ENCODE data around the gene EEF1E1.

EEF1E1 gene

GRCh38 chr6:8103726-8104125 is 1.4 kb upstream of the EEF1E1 start:
- 0 out of 2 replicates have a peak, but pooled peaks cover 3% of the 10 kb centered on the region for H4K20me1 ChIP-seq (ENCODE audit: insufficient read depth, low read length)
- H3K9ac ChIP-seq (ENCODE audit: low read length): no peak overlapping the region
- H3K4me3 ChIP-seq (ENCODE audit: low read length): no peak overlapping the region
- H3K9me3 ChIP-seq (ENCODE audit: insufficient read depth, low read length): no peaks in the 10 kb centered on the region
- peaks cover 36% of the 10 kb centered on the region for H3K79me2 ChIP-seq (ENCODE audit: low read length)
- H2AFZ ChIP-seq (ENCODE audit: low read depth, low read length): no peak overlapping the region
- peaks cover 9% of the 10 kb centered on the region for H3K4me1 ChIP-seq (ENCODE audit: low read length)
- no peak overlapping the region for H3K27ac ChIP-seq (ENCODE audit: low read length)
- peaks cover 6% of the 10 kb centered on the region for H3K36me3 ChIP-seq (replicated peaks; ENCODE audit: low read depth, low read length)
- no peaks in the 10 kb centered on the region for H3K27me3 ChIP-seq (ENCODE audit: low read depth, low read length)
- H3K4me2 ChIP-seq (ENCODE audit: low read length): no peak overlapping the region
- TF ChIP-seq EZH2phosphoT487 (IDR thresholded peaks at IDR 0.05; ENCODE audit: low read depth): no peak
- no peak for TF ChIP-seq CTCF (IDR thresholded peaks at IDR 0.05; ENCODE audit: low read depth, low read length)

- H3K27ac ChIP-seq (ENCODE audit: low read length): no peak overlapping the region
- no peaks in the 10 kb centered on the region for H3K9me3 ChIP-seq (ENCODE audit: insufficient read depth, low read length)
- H3K36me3 ChIP-seq (replicated peaks; ENCODE audit: low read depth, low read length): peaks cover 27% of the 10 kb centered on the region
- peaks cover 67% of the 10 kb centered on the region for H3K79me2 ChIP-seq (ENCODE audit: low read length)
- no peak overlapping the region for H3K9ac ChIP-seq (ENCODE audit: low read length)
- H4K20me1 ChIP-seq (ENCODE audit: insufficient read depth, low read length): peaks cover 3% of the 10 kb centered on the region; the same call in 1 of the 2 replicates
- H3K27me3 ChIP-seq (ENCODE audit: low read depth, low read length): no peaks in the 10 kb centered on the region
- peaks cover 9% of the 10 kb centered on the region for H3K4me1 ChIP-seq (ENCODE audit: low read length)
- TF ChIP-seq EZH2phosphoT487 (IDR thresholded peaks at IDR 0.05; ENCODE audit: low read depth) (no peak), CTCF (IDR thresholded peaks at IDR 0.05; ENCODE audit: low read depth, low read length) (no peak)
- H3K4me2 ChIP-seq (ENCODE audit: low read length): peak overlapping the region; percentile 18; the same call in 1 of the 2 replicates
- H2AFZ ChIP-seq (ENCODE audit: low read depth, low read length): no peak overlapping the region
- no peak overlapping the region for H3K4me3 ChIP-seq (ENCODE audit: low read length)
These were observed 2.0 kb downstream of the EEF1E1 start for GRCh38 chr6:8100159-8100854.

GRCh38 chr6:8090650-8091049 is 11.7 kb downstream of the EEF1E1 start:
- H3K4me1 ChIP-seq (ENCODE audit: low read length): no peaks in the 10 kb centered on the region
- peaks cover 57% of the 10 kb centered on the region for H3K36me3 ChIP-seq (replicated peaks; ENCODE audit: low read depth, low read length)
- H3K9me3 ChIP-seq (ENCODE audit: insufficient read depth, low read length): no peaks in the 10 kb centered on the region
- H3K27me3 ChIP-seq (ENCODE audit: low read depth, low read length): no peaks in the 10 kb centered on the region
- H3K4me3 ChIP-seq (ENCODE audit: low read length): no peak overlapping the region
- no peaks in the 10 kb centered on the region for H4K20me1 ChIP-seq (ENCODE audit: insufficient read depth, low read length)
- TF ChIP-seq EZH2phosphoT487 (IDR thresholded peaks at IDR 0.05; ENCODE audit: low read depth) (no peak), CTCF (IDR thresholded peaks at IDR 0.05; ENCODE audit: low read depth, low read length) (no peak)
- H3K27ac ChIP-seq (ENCODE audit: low read length): no peak overlapping the region
- no peak overlapping the region for H3K9ac ChIP-seq (ENCODE audit: low read length)
- H3K4me2 ChIP-seq (ENCODE audit: low read length): no peak overlapping the region
- H2AFZ ChIP-seq (ENCODE audit: low read depth, low read length): no peak overlapping the region
- peaks cover 58% of the 10 kb centered on the region for H3K79me2 ChIP-seq (ENCODE audit: low read length)

- no peak overlapping the region for H3K9ac ChIP-seq (ENCODE audit: low read length)
- no peaks in the 10 kb centered on the region for H3K27me3 ChIP-seq (ENCODE audit: low read depth, low read length)
- H3K4me2 ChIP-seq (ENCODE audit: low read length): no peak overlapping the region
- no peaks in the 10 kb centered on the region for H3K4me1 ChIP-seq (ENCODE audit: low read length)
- TF ChIP-seq EZH2phosphoT487 (IDR thresholded peaks at IDR 0.05; ENCODE audit: low read depth) (no peak), CTCF (IDR thresholded peaks at IDR 0.05; ENCODE audit: low read depth, low read length) (no peak)
- H3K4me3 ChIP-seq (ENCODE audit: low read length): no peak overlapping the region
- H3K79me2 ChIP-seq (ENCODE audit: low read length): peaks cover 47% of the 10 kb centered on the region
- H3K36me3 ChIP-seq (replicated peaks; ENCODE audit: low read depth, low read length): peaks cover 47% of the 10 kb centered on the region
- no peak overlapping the region for H3K27ac ChIP-seq (ENCODE audit: low read length)
- H4K20me1 ChIP-seq (ENCODE audit: insufficient read depth, low read length): peaks cover under 1% of the 10 kb centered on the region; the same call in 1 of the 2 replicates
- no peak overlapping the region for H2AFZ ChIP-seq (ENCODE audit: low read depth, low read length)
- no peaks in the 10 kb centered on the region for H3K9me3 ChIP-seq (ENCODE audit: insufficient read depth, low read length)
These were observed 13.5 kb downstream of the EEF1E1 start for GRCh38 chr6:8088886-8089285.
